Right lobe of liver (tissue), 6 donors: Measurements from ENCODE around the gene SERPINE1. TPM values are rescaled to one million over a fixed set of nuclear protein-coding genes. Genes with fewer than 3 reads are reported as not detected.
A peak's percentile ranks its signal among the peaks of the same experiment; 100 is the strongest.

Experiments
- ATAC-seq, 4 donors: fragments of 200-7000 bp; cut with Tn5 transposase; one replicate each; pipeline ENCODE4 v1.9.1; 2020; ENCODE audit warnings: mild to moderate bottlenecking in 4 of 4, moderate library complexity in 4 of 4
- DNase-seq, 3 donors: peaks; one replicate each; pipeline ENCODE4 v3.0.0-alpha.2; 2020
- H3K27ac ChIP-seq, 3 donors: fragments of 200-600 bp; one replicate each; pipeline ENCODE4 v1.8.0; 2022
- H3K27me3 ChIP-seq, 2 donors: fragments of 200-600 bp; one replicate each; pipeline ENCODE4 v1.8.0; 2022
- H3K36me3 ChIP-seq, 4 donors: fragments of 200-600 bp; sonication (generic) in 1 of 4; one replicate each; pipeline versions ENCODE4 v1.5.1 to v1.8.0; 2017 to 2022; ENCODE audit warnings: control low read depth in 1 of 4
- H3K4me1 ChIP-seq, 4 donors: fragments of 200-600 bp; sonication (generic) in 1 of 4; one replicate each; pipeline versions ENCODE4 v1.5.1 to v1.8.0; 2017 to 2022; ENCODE audit warnings: control low read depth in 1 of 4
- H3K4me3 ChIP-seq, 3 donors: fragments of 200-600 bp; one replicate each; pipeline ENCODE4 v1.8.0; 2022
- H3K9me3 ChIP-seq, 4 donors: fragments of 200-600 bp; sonication (generic) in 1 of 4; one replicate each; pipeline versions ENCODE4 v1.5.1 to v1.8.0; 2017 to 2022; ENCODE audit warnings: control low read depth in 1 of 4
- POLR2A ChIP-seq: fragments of 450-650 bp; IDR thresholded peaks from one replicate; pipeline ENCODE4 v1.6.1; 2017; ENCODE audit warnings: antibody characterized with exemption, mild to moderate bottlenecking
- WGBS: methylation state at CpG from one replicate; pipeline ENCODE4 v1.1.6; 2018; ENCODE audit warnings: low coverage, low lambda C conversion rate; ENCODE audit not compliant: insufficient coverage; ENCODE audit errors: missing lambda C conversion rate; 5-methylcytosine and 5-hydroxymethylcytosine counted together
- intact Hi-C, 2 donors: fragments of 100-400 bp; cut with DNase I; formaldehyde crosslinking; loops; one replicate each; pipeline versions ENCODE4 v1.11.2 to v1.14.1; 2022
- total RNA-seq, 6 experiments: library from RNA; depleted of rRNA in 2 of 6; stranded (reverse); fragments of >200 nt in 2 of 6; fragmentation: NEBNext Ultra II Directional in 3 of 6; extraction: Animal tissue kit (Norgen Biotek cat#: 25700) in 3 of 6; gene quantifications; one replicate each; pipeline versions ENCODE4 v1.1.0 to v1.2.4, GENCODE V29; 2016 to 2023
- TF ChIP-seq, protein P1 (sequence below), 4 donors: fragments of 200-600 bp in 3 of 4; fragments of 450-650 bp in 1 of 4; IDR thresholded peaks; one replicate each; pipeline versions ENCODE4 v1.5.1 to v1.8.0; 2016 to 2022; ENCODE audit warnings: antibody characterized with exemption in 4 of 4, mild to moderate bottlenecking in 2 of 4
- donor health status: DM: no; HTN: yes; CAD: no.
- donor health status: DM: no; HTN: no; CAD: no.
- donor health status: DM: no; HTN: no; CAD: no.
- donor health status: DM: no; HTN: yes; CAD: no.
- donor health status: DM: no; HTN: yes; CAD: no.

Gene SERPINE1
- total RNA-seq, 6 experiments from 2014 or later: 5.4 to 497 (median 98.6) TPM

DNA sequence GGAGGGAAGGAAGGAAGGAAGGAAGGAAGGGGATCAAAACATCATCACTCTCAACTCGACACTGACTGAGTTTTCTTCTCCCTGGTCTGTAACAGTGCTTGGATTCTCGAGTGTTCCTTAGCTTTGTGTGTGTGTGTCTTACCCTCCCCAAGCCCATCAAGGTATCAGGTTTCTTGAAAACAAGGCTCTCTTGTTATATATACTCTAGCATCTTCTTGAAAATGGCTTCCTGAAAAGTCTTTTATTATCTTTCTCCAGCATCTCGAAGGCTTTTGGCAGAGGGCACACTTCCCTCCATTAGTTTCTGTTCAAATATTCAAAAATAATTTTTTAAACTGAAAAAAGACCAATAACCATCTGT is 13.4 kb downstream of the SERPINE1 start:
- no peak for TF ChIP-seq POLR2A
- TF ChIP-seq, protein P1, sequence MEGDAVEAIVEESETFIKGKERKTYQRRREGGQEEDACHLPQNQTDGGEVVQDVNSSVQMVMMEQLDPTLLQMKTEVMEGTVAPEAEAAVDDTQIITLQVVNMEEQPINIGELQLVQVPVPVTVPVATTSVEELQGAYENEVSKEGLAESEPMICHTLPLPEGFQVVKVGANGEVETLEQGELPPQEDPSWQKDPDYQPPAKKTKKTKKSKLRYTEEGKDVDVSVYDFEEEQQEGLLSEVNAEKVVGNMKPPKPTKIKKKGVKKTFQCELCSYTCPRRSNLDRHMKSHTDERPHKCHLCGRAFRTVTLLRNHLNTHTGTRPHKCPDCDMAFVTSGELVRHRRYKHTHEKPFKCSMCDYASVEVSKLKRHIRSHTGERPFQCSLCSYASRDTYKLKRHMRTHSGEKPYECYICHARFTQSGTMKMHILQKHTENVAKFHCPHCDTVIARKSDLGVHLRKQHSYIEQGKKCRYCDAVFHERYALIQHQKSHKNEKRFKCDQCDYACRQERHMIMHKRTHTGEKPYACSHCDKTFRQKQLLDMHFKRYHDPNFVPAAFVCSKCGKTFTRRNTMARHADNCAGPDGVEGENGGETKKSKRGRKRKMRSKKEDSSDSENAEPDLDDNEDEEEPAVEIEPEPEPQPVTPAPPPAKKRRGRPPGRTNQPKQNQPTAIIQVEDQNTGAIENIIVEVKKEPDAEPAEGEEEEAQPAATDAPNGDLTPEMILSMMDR (IDR thresholded peaks at IDR 0.05): no peak
- H3K27ac ChIP-seq: no peak overlapping the region
- no peaks in the 10 kb centered on the region for H3K9me3 ChIP-seq
- peaks cover 0 to 11% (median 3%) of the 10 kb centered on the region in 4 donors for H3K36me3 ChIP-seq
- no peak for ATAC-seq
- 56% methylated on average over 3 of the region's 3 CpGs for WGBS
- no peak overlapping the region for H3K4me3 ChIP-seq
- H3K27me3 ChIP-seq: no peaks in the 10 kb centered on the region
- intact Hi-C loops: loop anchor here (10.0 kb wide), 1 partner anchor 54 kb away; no protein-coding TSS in a partner anchor
- DNase-seq: no peak
- peaks cover 0 to 12% (median 7%) of the 10 kb centered on the region in 4 donors for H3K4me1 ChIP-seq

DNA sequence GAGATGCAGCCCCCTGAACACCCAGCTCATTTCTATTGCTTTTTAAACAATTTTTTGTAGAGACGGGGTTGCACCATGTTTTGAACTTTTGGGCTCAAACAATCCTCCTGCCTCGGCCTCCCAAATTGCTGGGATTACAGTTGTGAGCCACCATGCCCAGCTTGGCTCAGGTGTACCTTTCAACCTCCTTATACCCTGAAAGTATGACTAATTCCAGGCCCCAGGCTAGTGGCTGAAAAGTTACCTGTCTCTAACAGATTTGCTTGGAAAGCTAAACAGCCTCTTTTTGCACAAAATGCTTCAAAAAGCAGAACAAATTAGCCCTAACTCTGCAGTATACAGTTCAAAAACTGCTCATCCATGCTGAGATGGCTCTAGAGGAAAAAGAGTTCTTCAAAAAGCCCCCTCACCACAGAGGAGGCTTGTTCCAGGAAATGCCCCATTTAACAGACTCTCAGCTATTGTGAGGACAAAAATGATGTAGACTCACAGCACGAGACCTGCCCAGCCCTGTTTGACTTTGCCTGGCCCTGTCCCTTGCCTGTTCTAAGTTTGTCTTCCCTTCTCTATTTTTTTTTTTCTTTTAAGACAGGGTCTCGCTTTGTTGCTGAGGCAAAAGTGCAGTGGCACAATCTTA is 14.0 kb downstream of the SERPINE1 start:
- TF ChIP-seq, protein P1 (IDR thresholded peaks at IDR 0.05): no peak
- no peak for TF ChIP-seq POLR2A
- Histone ChIP-seq H3K9me3 (no peaks in the 10 kb centered on the region), H3K36me3 (peaks cover 0 to 6% (median 3%) of the 10 kb centered on the region in 4 donors), H3K4me3 (no peak overlapping the region), H3K27ac (no peak overlapping the region), H3K27me3 (no peaks in the 10 kb centered on the region), H3K4me1 (peaks cover 0 to 12% (median 7%) of the 10 kb centered on the region in 4 donors)
- DNase-seq (no peak), ATAC-seq (no peak)
- WGBS: 63% methylated on average over 4 of the region's 4 CpGs
- intact Hi-C loops: loop anchor here (10.0 kb wide), 1 partner anchor 54 kb away; no protein-coding TSS in a partner anchor

DNA sequence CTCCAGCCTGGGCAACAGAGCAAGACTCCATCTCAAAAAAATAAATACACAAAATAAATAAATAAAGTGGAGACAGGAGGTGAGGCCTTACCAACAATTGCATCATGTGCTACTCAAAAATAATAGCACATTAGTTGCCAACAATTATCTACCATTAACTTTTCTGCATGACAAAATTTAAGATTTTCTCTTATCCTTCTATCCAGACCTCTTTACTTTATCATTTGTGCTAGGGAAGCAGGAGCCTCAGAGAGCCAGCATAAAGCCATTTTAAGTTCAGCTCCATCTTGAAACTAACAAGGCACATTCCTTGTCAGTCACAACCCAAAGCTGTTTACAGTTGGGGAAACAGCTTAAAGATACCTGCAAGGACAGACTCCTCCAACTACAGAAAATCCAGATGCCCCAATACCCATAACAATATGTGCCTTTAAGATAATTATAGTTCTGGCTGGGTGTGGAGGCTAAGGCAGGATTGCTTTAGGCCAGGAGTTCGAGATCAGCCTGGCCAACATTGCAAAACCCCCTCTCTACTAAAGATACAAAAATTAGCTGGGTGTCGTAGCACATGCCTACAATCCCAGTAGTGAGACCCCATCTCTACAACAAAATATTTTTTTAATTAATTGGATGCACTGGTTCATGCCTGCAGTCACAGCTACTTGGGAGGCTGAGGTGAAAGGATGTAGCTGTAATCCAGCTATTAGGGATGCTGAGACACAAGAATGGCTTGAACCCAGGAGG is 25.2 kb downstream of the SERPINE1 start:
- no peak overlapping the region for H3K27ac ChIP-seq
- no peaks in the 10 kb centered on the region for H3K9me3 ChIP-seq
- intact Hi-C loops: no loop called here
- no peaks in the 10 kb centered on the region for H3K27me3 ChIP-seq
- DNase-seq (no peak), ATAC-seq (no peak)
- no peak overlapping the region for H3K4me3 ChIP-seq
- no peaks in the 10 kb centered on the region for H3K36me3 ChIP-seq
- no peak for TF ChIP-seq POLR2A
- TF ChIP-seq, protein P1 (IDR thresholded peaks at IDR 0.05): no peak
- H3K4me1 ChIP-seq: peaks cover 0 to 14% (median 0%) of the 10 kb centered on the region in 4 donors
- WGBS: 67% methylated on average over 2 of the region's 2 CpGs

DNA sequence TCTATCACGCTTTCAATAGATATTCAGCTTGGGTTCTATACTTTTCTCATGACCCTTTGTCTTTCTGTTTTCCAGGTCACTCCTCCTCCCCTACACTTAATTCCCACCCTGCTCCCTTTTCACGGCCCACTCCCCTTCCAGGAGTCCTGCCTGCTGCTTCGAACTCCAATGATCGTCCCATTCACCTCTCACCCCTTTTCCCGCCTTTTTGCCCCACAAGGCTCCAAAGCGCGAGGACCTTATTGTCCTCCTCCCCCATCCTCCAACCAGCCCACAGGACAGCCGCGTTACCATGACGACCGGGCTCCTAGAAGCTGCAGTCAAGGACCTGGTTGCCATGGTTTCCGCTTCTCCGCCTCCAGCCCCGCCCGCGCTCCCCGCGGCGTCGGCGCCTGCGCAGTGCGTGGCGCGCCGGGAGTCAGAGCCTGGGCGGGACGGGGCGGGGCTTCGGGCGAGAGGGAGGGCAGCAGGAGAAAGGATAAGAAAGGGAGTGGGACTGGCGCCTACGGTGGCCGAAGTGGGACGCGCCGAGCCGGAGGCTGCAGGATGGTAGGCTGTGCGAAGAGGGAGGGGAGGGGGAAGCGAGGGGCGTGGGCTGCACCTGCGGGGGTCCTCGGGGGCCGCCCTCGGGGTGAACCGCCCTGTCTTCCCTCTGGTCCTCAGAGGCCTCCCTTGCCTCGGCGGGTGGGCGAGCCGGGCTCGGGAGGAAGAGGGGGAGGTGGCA is 27.2 kb downstream of the SERPINE1 start, which contains the start of gene AP1S1:
TSS of gene AP1S1 (plus strand) at position 508 of the 724 bp plus-strand sequence. CDS start at position 547, 39 bp downstream.
- Histone ChIP-seq H3K27me3 (no peaks in the 10 kb centered on the region), H3K4me3 (peak within 1 kb of the TSS; percentile 71 to 84 (median 75)), H3K4me1 (peaks cover 0 to 14% (median 0%) of the 10 kb centered on the region in 4 donors), H3K36me3 (peaks cover 0 to 2% (median 0%) of the 10 kb centered on the region in 4 donors), H3K27ac (no peak within 1 kb of the TSS), H3K9me3 (no peaks in the 10 kb centered on the region)
- WGBS: 3% methylated on average over 30 of the region's 51 CpGs
- intact Hi-C loops: no loop called here
- no peak for TF ChIP-seq POLR2A
- TF ChIP-seq, protein P1 (IDR thresholded peaks at IDR 0.05): no peak
- DNase-seq (peak; percentile 96 to 97 (median 96)), ATAC-seq (peak; percentile 96 to 98 (median 98))
